Vagina (tissue), 2 donors: ENCODE results near the gene USP6NL. TPM values are rescaled to one million over a fixed set of nuclear protein-coding genes. Genes with fewer than 3 reads are reported as not detected.

ENCODE experiments used
- DNase-seq, 2 donors: peaks; one replicate each; pipeline ENCODE4 v3.0.0-alpha.2; 2017; ENCODE audit errors: extremely low spot score in 2 of 2
- H3K27ac ChIP-seq: fragments of 200-600 bp; sonication (generic); one replicate; pipeline ENCODE4 v1.5.1; 2019
- H3K27me3 ChIP-seq: fragments of 200-600 bp; sonication (generic); one replicate; pipeline ENCODE4 v1.5.1; 2019
- H3K36me3 ChIP-seq, 2 donors: fragments of 200-600 bp; sonication (generic); one replicate each; pipeline ENCODE4 v1.5.1; 2017 to 2019
- H3K4me1 ChIP-seq: fragments of 200-600 bp; sonication (generic); one replicate; pipeline ENCODE4 v1.5.1; 2019
- H3K4me3 ChIP-seq, 2 donors: fragments of 200-600 bp; sonication (generic); 1 replicate in 1 of 2; 2 replicates in 1 of 2; pipeline ENCODE4 v1.5.1; 2016 to 2019
- H3K9me3 ChIP-seq: fragments of 200-600 bp; sonication (generic); one replicate; pipeline ENCODE4 v1.5.1; 2019
- CTCF ChIP-seq, 3 experiments: fragments of 450-650 bp in 2 of 3; fragments of 200-600 bp in 1 of 3; sonication (generic) in 1 of 3; IDR thresholded peaks; one replicate each; pipeline ENCODE4 v1.5.1; 2017 to 2019; ENCODE audit warnings: antibody characterized with exemption in 3 of 3, mild to moderate bottlenecking in 2 of 3, moderate library complexity in 2 of 3
- POLR2A ChIP-seq, 2 donors: fragments of 450-650 bp; IDR thresholded peaks; one replicate each; pipeline ENCODE4 v1.6.1; 2017; ENCODE audit warnings: antibody characterized with exemption in 2 of 2, mild to moderate bottlenecking in 2 of 2, moderate library complexity in 2 of 2
- POLR2AphosphoS5 ChIP-seq, 2 donors: sonication (generic); formaldehyde crosslinking; IDR thresholded peaks; one replicate each; pipeline ENCODE4 v1.9.0; 2017; ENCODE audit warnings: antibody characterized with exemption in 2 of 2, mild to moderate bottlenecking in 2 of 2, low read depth in 1 of 2; ENCODE audit not compliant: insufficient read depth in 1 of 2
- intact Hi-C: fragments of 100-400 bp; cut with DNase I; formaldehyde crosslinking; loops from one replicate; pipeline ENCODE4 v1.15.1; 2023
- total RNA-seq: library from RNA; depleted of rRNA; stranded (reverse); fragments of >200 nt; gene quantifications from one replicate; pipeline ENCODE4 v1.2.3, GENCODE V29; 2016

Gene USP6NL
- total RNA-seq, 1 donor from 2014 or later: 23.3 TPM

GRCh38 chr10:11589738-11590137 is 21.7 kb downstream of the USP6NL start:
- no peak for DNase-seq
- intact Hi-C loops: no loop called here
- H3K9me3 ChIP-seq: no peaks in the 10 kb centered on the region
- no peak overlapping the region for H3K27ac ChIP-seq
- H3K4me3 ChIP-seq: no peak overlapping the region
- H3K4me1 ChIP-seq: no peaks in the 10 kb centered on the region
- no peaks in the 10 kb centered on the region for H3K27me3 ChIP-seq
- no peaks in the 10 kb centered on the region for H3K36me3 ChIP-seq
- TF ChIP-seq POLR2A (IDR thresholded peaks at IDR 0.05) (no peak), CTCF (IDR thresholded peaks at IDR 0.05) (no peak), POLR2AphosphoS5 (IDR thresholded peaks at IDR 0.05; ENCODE audit: insufficient read depth in 1 of 2, low read depth in 1 of 2) (no peak)

- H3K9me3 ChIP-seq: no peaks in the 10 kb centered on the region
- no peak for DNase-seq
- no peak overlapping the region for H3K4me3 ChIP-seq
- H3K27me3 ChIP-seq: no peaks in the 10 kb centered on the region
- H3K36me3 ChIP-seq: no peaks in the 10 kb centered on the region
- intact Hi-C loops: no loop called here
- H3K4me1 ChIP-seq: no peaks in the 10 kb centered on the region
- H3K27ac ChIP-seq: no peak overlapping the region
- no peak for TF ChIP-seq POLR2AphosphoS5 (IDR thresholded peaks at IDR 0.05; ENCODE audit: insufficient read depth in 1 of 2, low read depth in 1 of 2)
- TF ChIP-seq POLR2A (IDR thresholded peaks at IDR 0.05): no peak
- TF ChIP-seq CTCF (IDR thresholded peaks at IDR 0.05): no peak
These were observed 22.4 kb downstream of the USP6NL start for GRCh38 chr10:11588873-11589574.

- H3K36me3 ChIP-seq: no peaks in the 10 kb centered on the region
- H3K9me3 ChIP-seq: no peaks in the 10 kb centered on the region
- no peak for TF ChIP-seq POLR2A (IDR thresholded peaks at IDR 0.05)
- no peak for TF ChIP-seq CTCF (IDR thresholded peaks at IDR 0.05)
- TF ChIP-seq POLR2AphosphoS5 (IDR thresholded peaks at IDR 0.05; ENCODE audit: insufficient read depth in 1 of 2, low read depth in 1 of 2): no peak
- no peaks in the 10 kb centered on the region for H3K4me1 ChIP-seq
- no peak for DNase-seq
- H3K27ac ChIP-seq: no peak overlapping the region
- intact Hi-C loops: no loop called here
- no peaks in the 10 kb centered on the region for H3K27me3 ChIP-seq
- H3K4me3 ChIP-seq: no peak overlapping the region
These were observed 23.7 kb downstream of the USP6NL start for GRCh38 chr10:11587722-11588259.

- Histone ChIP-seq H3K4me1 (no peaks in the 10 kb centered on the region), H3K4me3 (no peak overlapping the region), H3K9me3 (no peaks in the 10 kb centered on the region), H3K27ac (no peak overlapping the region), H3K36me3 (no peaks in the 10 kb centered on the region), H3K27me3 (no peaks in the 10 kb centered on the region)
- intact Hi-C loops: no loop called here
- TF ChIP-seq POLR2AphosphoS5 (IDR thresholded peaks at IDR 0.05; ENCODE audit: insufficient read depth in 1 of 2, low read depth in 1 of 2) (no peak), CTCF (IDR thresholded peaks at IDR 0.05) (no peak), POLR2A (IDR thresholded peaks at IDR 0.05) (no peak)
- no peak for DNase-seq
These were observed 25.3 kb downstream of the USP6NL start for GRCh38 chr10:11586170-11586569.

- H3K4me3 ChIP-seq: no peak overlapping the region
- intact Hi-C loops: no loop called here
- H3K27me3 ChIP-seq: no peaks in the 10 kb centered on the region
- DNase-seq: no peak
- no peaks in the 10 kb centered on the region for H3K9me3 ChIP-seq
- TF ChIP-seq POLR2AphosphoS5 (IDR thresholded peaks at IDR 0.05; ENCODE audit: insufficient read depth in 1 of 2, low read depth in 1 of 2) (no peak), CTCF (IDR thresholded peaks at IDR 0.05) (no peak), POLR2A (IDR thresholded peaks at IDR 0.05) (no peak)
- no peak overlapping the region for H3K27ac ChIP-seq
- no peaks in the 10 kb centered on the region for H3K36me3 ChIP-seq
- no peaks in the 10 kb centered on the region for H3K4me1 ChIP-seq
These were observed 30.2 kb downstream of the USP6NL start for GRCh38 chr10:11581213-11581612.
